HUES6 (cell line): ENCODE data around the gene ZNF138.

Experiments used
- H3K27ac ChIP-seq: 2 replicates; pipeline ENCODE4 v1.7.0; 2013; ENCODE audit warnings: low read depth, mild to moderate bottlenecking, low read length, inconsistent platforms
- H3K27me3 ChIP-seq: 2 replicates; pipeline ENCODE4 v1.6.1; 2013; ENCODE audit warnings: low read length; ENCODE audit not compliant: control insufficient read depth, insufficient read depth
- H3K36me3 ChIP-seq: 2 replicates; pipeline ENCODE4 v1.6.1; 2013; ENCODE audit warnings: low read length; ENCODE audit not compliant: control insufficient read depth, insufficient read depth
- H3K4me1 ChIP-seq: 2 replicates; pipeline ENCODE4 v1.6.1; 2013; ENCODE audit warnings: low read length; ENCODE audit not compliant: control insufficient read depth, insufficient read depth
- H3K4me3 ChIP-seq: 2 replicates; pipeline ENCODE4 v1.5.1; 2013; ENCODE audit warnings: low read depth, low read length
- H3K9ac ChIP-seq: one replicate; pipeline ENCODE4 v1.6.1; 2013; ENCODE audit warnings: mild to moderate bottlenecking, low read length
- H3K9me3 ChIP-seq: 2 replicates; pipeline ENCODE4 v1.6.1; 2013; ENCODE audit warnings: low read depth, low read length; ENCODE audit not compliant: control insufficient read depth, insufficient read depth

Gene ZNF138

DNA sequence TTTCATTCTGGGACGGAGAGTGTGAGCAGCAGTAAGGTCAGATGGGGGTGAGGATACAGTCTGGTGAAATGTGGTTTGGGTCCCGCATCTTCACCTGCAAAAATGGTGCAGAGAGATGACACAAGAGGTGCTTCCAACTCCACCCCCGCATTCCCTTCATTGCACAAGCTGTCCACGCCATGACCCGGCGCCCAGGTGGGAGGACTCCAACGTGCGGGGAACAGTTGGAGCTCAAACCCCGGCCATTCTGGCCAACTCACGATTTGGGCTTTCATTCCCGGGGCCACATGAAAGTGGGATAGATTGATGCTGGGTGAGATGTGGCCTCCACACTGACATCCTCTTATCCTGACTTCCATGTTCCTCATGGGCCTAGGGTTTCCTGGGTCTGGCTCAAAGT lies 74.3 kb downstream of the ZNF138 start:
- no peak overlapping the region for H3K27ac ChIP-seq
- H3K4me1 ChIP-seq = no peaks in the 10 kb centered on the region
- H3K9me3 ChIP-seq = peaks cover 23% of the 10 kb centered on the region
- no peak overlapping the region for H3K9ac ChIP-seq
- no peaks in the 10 kb centered on the region for H3K36me3 ChIP-seq
- H3K27me3 ChIP-seq = no peaks in the 10 kb centered on the region; the same call in 1 of the 2 replicates
- no peak overlapping the region for H3K4me3 ChIP-seq

DNA sequence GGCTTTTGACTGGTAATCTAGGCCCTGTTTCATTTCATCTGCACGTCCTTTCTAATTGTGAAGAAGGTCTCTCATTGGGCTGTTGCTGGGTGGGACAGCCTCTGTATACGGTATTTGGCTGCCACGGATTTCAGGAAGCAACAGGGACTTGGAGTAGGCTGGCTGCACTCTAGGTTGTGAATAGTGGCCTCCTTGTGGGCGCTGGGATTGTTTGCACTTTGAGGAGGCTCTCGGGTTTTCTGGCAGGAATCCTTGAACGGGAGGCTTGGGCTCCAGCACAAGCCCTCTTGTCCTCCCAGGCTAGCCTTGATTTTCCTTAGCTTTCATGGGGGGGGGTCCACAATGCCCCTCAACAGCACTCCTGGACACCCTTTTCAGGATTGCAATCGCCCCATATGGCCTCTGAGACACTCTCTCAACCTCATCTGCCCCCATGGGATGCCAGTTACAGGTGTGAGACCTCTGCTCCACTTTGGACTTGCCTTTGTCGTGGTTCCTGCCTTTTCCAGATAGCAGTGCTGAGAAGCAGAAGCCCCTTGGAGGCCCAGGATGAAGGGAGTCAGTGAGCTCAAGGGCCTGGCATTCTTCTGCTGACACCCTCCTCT lies 75.0 kb downstream of the ZNF138 start:
- H3K27ac ChIP-seq = no peak overlapping the region
- H3K9ac ChIP-seq = no peak overlapping the region
- H3K36me3 ChIP-seq = no peaks in the 10 kb centered on the region
- peaks cover 18% of the 10 kb centered on the region; the same call in 1 of the 2 replicates for H3K9me3 ChIP-seq
- H3K4me3 ChIP-seq = no peak overlapping the region
- no peaks in the 10 kb centered on the region for H3K4me1 ChIP-seq
- peaks cover under 1% of the 10 kb centered on the region; the same call in 1 of the 2 replicates for H3K27me3 ChIP-seq

DNA sequence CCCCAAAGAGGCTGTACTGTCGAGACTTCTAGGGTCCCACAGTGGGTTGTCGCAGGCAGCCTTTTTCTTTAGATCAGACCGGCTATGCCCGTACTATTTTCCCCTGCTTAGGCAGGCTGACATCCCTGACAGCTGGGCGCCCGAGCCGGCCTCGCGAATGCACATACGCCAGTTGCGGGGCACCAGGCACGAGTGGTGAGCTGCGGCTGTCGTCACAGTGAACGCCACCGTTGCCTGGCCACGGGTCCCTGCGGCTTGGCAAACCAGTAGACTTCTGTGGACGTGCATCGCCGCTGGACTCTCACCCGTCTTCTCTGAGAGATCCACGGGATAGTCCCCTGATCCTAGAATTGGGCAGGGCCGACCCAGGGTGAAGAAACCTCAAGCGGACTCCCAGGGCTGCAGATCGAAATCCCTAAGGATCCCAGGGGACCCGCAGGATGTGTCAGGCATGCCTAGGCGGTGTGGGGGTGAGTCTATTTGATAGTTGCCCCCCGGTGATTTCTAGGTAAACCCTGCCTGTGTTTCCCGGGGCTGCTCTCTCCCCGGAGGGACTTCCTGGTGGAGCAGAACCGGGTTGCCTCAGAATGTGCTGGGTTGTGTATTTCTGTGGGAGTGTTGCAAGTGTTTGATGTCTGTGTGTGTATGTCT lies 75.8 kb downstream of the ZNF138 start:
- H3K27ac ChIP-seq = no peak overlapping the region
- peaks cover 17% of the 10 kb centered on the region; the same call in 1 of the 2 replicates for H3K9me3 ChIP-seq
- H3K9ac ChIP-seq = no peak overlapping the region
- peaks cover 8% of the 10 kb centered on the region; the same call in 1 of the 2 replicates for H3K27me3 ChIP-seq
- H3K4me3 ChIP-seq = no peak overlapping the region
- no peaks in the 10 kb centered on the region for H3K36me3 ChIP-seq
- H3K4me1 ChIP-seq = no peaks in the 10 kb centered on the region

DNA sequence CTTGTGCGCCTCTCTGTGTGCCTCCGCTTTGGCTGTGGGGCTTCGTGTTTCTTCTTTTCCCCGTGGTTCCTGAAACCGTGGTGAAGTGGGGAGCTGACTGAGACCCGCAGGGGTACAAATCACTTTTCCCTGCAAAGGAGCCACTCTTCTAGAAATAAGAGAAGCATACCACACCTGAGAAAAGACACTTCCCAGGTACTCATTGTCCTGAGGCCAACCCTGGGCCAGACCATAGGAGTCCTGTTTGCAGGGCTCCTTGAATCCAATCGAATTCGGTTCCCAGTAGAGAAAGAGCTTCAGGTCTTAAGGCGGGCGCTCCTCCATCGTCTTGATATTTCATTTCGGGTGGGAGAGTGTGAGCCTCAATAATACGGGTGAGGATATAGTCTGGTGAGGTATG lies 76.4 kb downstream of the ZNF138 start:
- no peaks in the 10 kb centered on the region for H3K36me3 ChIP-seq

DNA sequence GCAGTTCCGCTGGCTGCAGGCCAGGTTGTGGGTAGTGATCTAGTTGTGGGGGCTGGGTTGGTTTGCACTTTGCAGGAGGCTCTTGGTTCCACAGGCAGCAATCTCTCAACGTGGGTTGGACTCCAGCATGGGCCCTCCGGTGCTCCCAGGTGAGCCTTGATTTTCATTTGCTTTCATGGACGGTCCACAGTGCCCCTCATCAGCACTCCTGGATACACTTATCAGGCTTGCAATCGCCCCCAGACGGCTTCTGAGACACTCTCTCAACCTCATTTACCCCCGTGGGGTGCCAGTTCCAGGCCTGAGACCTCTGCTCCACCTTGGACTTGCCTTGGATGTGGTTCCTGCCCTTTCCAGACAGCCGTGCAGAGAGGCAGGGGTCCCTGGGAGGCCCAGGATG lies 77.5 kb downstream of the ZNF138 start:
- no peak overlapping the region for H3K27ac ChIP-seq
- no peaks in the 10 kb centered on the region for H3K36me3 ChIP-seq
- no peak overlapping the region for H3K9ac ChIP-seq
- H3K4me1 ChIP-seq = no peaks in the 10 kb centered on the region
- H3K9me3 ChIP-seq = peaks cover 10% of the 10 kb centered on the region; the same call in 1 of the 2 replicates
- H3K27me3 ChIP-seq = peaks cover 25% of the 10 kb centered on the region
- H3K4me3 ChIP-seq = no peak overlapping the region

More for the DNA sequence above, 76.4 kb downstream of the ZNF138 start:
- H3K9ac ChIP-seq = no peak overlapping the region
- peaks cover 14% of the 10 kb centered on the region for H3K27me3 ChIP-seq
- H3K27ac ChIP-seq = no peak overlapping the region
- H3K9me3 ChIP-seq = peaks cover 17% of the 10 kb centered on the region; the same call in 1 of the 2 replicates
- no peaks in the 10 kb centered on the region for H3K4me1 ChIP-seq
- H3K4me3 ChIP-seq = no peak overlapping the region

DNA sequence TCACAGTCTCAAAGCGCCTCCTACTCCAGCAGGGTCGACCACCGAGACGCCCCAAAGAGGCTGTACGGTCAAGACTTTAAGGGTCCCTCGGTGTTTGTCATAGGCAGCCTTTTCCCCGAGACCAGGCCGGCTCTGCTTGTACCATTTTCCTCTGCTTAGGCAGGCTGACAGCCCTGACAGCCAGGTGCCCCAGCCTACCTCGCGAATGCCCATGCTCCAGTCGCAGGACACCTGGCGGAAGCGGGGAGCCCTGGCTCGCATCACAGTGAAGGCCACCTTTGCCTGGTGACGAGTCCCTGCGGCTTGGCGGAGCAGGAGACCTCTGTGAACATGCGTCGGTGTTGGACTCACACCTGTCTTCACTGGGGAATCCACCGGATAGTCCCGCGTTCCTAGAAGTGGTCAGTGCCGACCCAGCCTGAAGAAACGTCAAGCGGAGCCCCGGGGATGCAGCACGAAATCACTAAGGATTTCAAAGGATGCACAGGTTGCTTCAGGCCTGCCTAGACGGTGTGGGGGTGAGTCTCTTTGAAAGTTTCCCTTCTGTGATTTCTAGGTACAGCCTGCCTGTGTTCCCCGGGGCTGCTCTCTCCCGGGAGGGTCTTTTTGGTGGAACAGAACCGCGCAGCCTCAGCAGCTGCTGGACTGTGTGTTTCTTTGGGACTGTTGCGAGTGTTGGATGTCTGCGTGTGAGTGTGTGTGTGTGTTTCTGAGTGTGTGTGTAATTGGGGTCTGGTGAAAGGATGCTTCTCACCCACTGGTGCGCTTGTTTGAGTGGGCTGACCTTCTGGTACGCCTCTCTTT lies 78.3 kb downstream of the ZNF138 start:
- no peak overlapping the region for H3K27ac ChIP-seq
- peaks cover 33% of the 10 kb centered on the region for H3K27me3 ChIP-seq
- H3K9ac ChIP-seq = no peak overlapping the region
- H3K4me1 ChIP-seq = 0 out of 2 replicates have a peak, but pooled peaks cover 2% of the 10 kb centered on the region
- peaks cover 10% of the 10 kb centered on the region; the same call in 1 of the 2 replicates for H3K9me3 ChIP-seq
- no peak overlapping the region for H3K4me3 ChIP-seq
- H3K36me3 ChIP-seq = no peaks in the 10 kb centered on the region

DNA sequence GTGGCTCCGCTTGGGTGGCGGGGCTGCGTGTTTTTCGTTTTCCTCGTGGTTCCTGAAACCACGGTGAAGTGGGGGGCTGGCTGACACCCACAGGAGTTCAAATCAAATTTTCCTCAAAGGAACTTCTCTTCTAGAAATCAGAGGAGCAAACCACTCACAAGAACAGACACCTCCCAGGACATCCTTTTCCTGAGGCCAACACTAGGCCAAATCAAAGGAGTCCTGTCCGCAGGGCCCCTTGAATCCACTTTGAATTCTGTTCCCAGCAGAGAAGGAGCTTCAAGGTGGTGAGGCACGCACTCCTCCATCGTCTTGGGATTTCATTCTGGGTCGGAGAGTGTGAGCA lies 78.9 kb downstream of the ZNF138 start:
- H3K4me1 ChIP-seq = 0 out of 2 replicates have a peak, but pooled peaks cover 2% of the 10 kb centered on the region
- peaks cover 39% of the 10 kb centered on the region for H3K27me3 ChIP-seq
- no peak overlapping the region for H3K4me3 ChIP-seq
- peaks cover 10% of the 10 kb centered on the region; the same call in 1 of the 2 replicates for H3K9me3 ChIP-seq
- H3K27ac ChIP-seq = no peak overlapping the region
- no peak overlapping the region for H3K9ac ChIP-seq
- H3K36me3 ChIP-seq = no peaks in the 10 kb centered on the region

DNA sequence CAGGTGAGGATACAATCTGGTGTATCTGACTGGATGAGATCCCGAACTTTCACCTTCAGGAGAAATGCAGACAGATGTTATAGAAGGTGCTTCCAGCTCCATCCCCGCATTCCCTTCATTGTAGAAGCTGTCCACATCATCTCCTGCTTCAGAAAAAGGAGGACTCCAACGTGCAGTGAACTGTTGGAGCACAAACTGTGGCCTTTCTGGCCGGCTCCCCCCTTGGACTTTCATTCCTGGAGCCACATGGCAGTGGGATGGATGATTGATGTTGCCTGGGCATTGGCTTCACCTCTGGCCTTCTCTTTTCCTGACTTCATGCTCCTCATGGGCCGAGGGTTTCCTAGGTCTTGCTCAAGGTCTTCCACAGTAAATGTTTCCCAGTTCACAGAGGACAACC lies 79.3 kb downstream of the ZNF138 start:
- H3K9ac ChIP-seq = no peak overlapping the region
- H3K4me1 ChIP-seq = 0 out of 2 replicates have a peak, but pooled peaks cover 2% of the 10 kb centered on the region
- H3K27ac ChIP-seq = no peak overlapping the region
- peaks cover 7% of the 10 kb centered on the region; the same call in 1 of the 2 replicates for H3K9me3 ChIP-seq
- peaks cover 43% of the 10 kb centered on the region for H3K27me3 ChIP-seq
- H3K4me3 ChIP-seq = no peak overlapping the region
- no peaks in the 10 kb centered on the region for H3K36me3 ChIP-seq

DNA sequence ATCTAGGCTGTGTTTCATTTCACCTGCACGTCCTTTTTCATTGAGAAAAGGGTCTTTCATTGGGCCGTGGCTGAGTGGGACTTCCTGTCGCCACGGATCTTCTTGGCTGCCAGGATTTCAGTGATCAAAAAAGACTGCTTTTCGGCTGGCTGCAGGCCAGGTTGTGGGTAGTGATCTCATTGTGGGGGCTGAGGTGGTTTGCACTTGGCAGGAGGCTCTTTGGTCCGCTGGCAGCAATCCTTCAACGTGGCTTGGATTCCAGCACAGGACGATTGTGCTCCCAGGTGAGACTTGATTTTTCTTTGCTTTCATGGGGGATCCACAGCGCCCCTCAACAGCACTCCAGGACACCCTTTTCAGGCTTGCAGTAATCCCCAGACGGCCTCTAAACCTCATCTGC lies 79.9 kb downstream of the ZNF138 start:
- H3K36me3 ChIP-seq = no peaks in the 10 kb centered on the region
- H3K4me1 ChIP-seq = 0 out of 2 replicates have a peak, but pooled peaks cover 2% of the 10 kb centered on the region
- H3K4me3 ChIP-seq = no peak overlapping the region
- H3K9me3 ChIP-seq = peaks cover 7% of the 10 kb centered on the region; the same call in 1 of the 2 replicates
- no peak overlapping the region for H3K9ac ChIP-seq
- H3K27me3 ChIP-seq = peaks cover 45% of the 10 kb centered on the region
- H3K27ac ChIP-seq = no peak overlapping the region

DNA sequence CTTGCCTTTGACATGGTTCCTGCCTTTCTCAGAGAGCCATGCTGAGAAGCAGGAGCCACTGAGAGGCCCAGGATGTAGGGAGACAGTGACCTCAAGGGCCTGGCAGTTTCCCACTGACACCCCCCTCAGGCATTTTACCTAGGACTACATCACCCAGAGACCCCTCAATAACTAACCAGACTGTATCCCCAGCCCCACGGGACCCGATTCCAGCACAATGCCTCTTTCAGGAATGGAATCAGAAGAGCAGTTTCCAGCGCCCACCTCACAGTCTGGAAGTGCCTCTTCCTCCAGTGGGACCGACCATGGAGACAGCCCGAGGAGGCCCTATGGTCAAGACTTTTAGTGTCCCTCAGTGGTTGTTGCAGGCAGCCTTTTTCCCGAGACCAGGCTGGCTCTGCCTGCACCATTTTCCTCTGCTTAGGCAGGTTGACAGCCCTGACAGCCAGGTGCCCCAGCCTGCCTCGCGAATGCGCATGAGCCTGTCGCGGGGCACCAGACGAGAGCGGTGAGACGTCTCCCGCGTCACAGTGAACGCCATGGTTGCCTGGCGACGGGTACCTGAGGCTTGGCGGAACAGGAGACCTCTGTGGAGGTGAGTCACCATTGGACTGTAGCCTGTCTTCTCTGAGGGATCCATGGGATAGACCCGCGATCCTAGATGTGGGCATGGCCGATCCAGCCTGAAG lies 80.5 kb downstream of the ZNF138 start:
- Histone ChIP-seq H3K9me3 (peaks cover 7% of the 10 kb centered on the region; the same call in 1 of the 2 replicates), H3K4me1 (0 out of 2 replicates have a peak, but pooled peaks cover 2% of the 10 kb centered on the region), H3K27ac (no peak overlapping the region)

More for the DNA sequence above, 80.5 kb downstream of the ZNF138 start:
- no peak overlapping the region for H3K4me3 ChIP-seq
- no peaks in the 10 kb centered on the region for H3K36me3 ChIP-seq
- H3K9ac ChIP-seq = no peak overlapping the region
- H3K27me3 ChIP-seq = peaks cover 48% of the 10 kb centered on the region
